Measurements from ENCODE around the gene LIFR. TPM values are rescaled to one million over a fixed set of nuclear protein-coding genes. Genes with fewer than 3 reads are reported as not detected.

Gene LIFR
- total RNA-seq, 2 donors from 2014 or later: 75.0 to 80.4 TPM

DNA sequence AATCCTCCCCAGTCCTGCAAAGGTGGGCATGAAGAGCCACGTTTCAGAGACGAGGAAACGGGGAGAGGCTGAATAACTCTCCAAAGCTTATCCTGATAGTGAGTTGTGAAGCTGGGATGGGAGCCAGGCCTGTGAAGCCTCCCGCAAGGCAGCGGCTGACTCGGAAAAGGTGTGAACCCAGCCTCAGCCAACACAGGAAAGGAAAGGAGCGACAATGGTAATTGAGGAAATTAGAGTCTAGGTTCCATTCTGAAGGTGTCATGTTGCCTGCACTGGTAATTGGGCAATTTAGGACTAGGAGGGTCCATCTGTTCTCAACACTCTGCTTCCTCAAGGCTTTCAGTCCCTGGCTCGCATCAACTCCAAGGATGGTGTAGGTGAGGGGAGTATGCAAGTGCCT lies 83.4 kb downstream of the LIFR start:
- intact Hi-C loops (cut with DNase I): no loop called here
- peak; percentile 44 for DNase-seq (ENCODE audit: low spot score)

DNA sequence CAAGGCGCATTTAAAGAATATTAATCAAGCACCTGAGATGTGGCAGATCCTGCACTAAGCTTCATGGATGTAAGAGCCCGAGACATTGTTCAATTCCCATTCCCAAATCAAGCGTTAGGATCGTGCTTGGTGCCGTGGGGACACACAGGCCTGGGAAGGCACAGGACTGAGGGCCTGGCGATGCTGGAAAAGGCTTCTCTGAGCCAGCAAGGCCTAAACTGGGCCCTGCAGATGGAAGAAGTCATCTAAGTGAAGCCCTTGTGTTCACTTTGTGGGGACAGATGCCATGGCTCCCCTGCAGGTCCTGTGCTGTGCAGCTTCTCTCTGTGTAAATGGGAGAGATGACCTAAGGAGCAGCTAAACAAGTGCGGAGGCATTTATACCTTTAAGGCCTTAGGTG lies 83.9 kb downstream of the LIFR start:
- intact Hi-C loops (cut with DNase I): no loop called here
- DNase-seq (ENCODE audit: low spot score): peak; percentile 58

DNA sequence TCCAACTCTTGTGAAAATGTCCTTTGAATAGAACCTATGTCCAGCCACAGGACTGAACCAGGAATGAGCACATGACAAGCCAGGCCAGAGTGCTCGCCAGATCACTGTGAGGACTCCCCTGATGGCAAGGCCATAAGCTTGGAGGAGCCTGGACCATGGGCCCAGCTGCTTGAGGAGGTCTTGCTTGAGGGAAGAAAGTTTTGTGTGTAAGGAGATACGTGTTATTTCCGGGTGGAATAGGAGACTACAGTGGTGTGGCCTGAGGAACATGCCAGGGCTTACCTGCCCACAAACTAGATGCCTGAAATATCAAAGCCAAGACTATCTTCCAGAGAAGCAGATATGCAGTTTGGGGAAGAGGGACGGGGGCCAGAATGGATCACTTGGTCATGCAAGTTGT lies 84.7 kb downstream of the LIFR start:
- intact Hi-C loops (cut with DNase I): no loop called here
- peak; percentile 47 for DNase-seq (ENCODE audit: low spot score)

DNA sequence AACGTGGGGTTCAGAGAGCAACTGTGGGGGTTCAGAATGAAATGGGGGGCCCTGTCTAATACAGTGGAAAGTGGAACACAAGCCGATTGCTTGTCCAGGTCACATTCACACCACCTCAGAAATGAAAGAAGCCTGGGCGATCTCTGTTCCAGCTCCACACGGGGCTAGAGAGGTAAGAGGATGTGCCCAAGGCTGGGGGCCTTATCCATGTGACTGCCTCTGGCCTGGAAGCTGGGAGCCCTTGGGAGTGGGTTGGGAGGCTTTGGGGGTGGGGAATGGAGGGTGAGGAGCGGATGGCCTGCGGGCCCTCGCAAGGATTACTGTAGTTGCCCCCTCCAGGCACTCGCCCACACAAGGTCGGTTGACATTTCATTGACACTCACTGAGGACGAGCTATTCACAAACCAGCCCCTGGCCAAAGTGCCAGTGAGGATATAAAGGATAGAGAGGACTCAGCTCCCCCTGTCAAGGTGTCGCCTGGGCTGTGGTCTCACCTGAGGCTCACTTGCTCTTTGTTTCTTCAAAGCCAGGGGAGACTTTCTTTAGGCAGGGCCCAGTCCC lies 86.7 kb downstream of the LIFR start:
- intact Hi-C loops (cut with DNase I): no loop called here
- DNase-seq (ENCODE audit: low spot score): peak; percentile 73

DNA sequence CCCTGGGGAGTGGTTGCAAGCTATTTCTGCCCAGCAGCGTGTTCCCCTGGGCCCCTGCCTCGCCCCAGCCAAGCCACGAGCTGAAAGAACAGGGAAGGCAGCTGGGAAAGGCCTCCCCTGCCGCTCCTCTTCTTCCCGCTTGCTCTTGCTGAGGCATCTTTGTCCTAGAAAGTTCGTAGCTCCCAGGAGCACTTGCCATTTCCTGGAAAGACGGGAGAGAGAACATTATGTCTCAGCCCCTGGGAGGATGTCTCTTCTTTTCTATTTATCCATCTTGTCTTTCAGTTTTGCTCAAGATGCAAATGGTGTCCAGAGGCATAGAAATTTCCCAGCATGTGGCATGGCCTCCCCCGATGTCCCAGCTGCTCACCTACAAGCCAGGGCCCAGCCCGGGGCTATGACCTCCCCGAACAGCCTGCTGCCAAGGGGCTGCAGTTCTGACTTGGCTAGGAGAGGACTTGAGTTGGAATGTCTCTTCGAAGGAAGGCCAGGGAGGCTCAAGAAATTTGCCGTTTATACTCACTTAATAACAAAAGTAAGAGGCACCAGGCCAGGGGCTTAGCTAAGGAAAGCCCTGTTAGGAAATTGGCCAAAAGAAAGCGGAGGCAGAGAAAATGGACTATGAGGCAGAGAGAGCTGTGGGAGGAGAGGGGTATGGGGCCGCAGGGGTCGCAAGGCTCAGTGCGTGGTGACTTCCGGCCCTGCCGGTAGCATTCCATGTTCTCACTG lies 87.3 kb downstream of the LIFR start:
- intact Hi-C loops (cut with DNase I): no loop called here
- peak; percentile 94 for DNase-seq (ENCODE audit: low spot score)

DNA sequence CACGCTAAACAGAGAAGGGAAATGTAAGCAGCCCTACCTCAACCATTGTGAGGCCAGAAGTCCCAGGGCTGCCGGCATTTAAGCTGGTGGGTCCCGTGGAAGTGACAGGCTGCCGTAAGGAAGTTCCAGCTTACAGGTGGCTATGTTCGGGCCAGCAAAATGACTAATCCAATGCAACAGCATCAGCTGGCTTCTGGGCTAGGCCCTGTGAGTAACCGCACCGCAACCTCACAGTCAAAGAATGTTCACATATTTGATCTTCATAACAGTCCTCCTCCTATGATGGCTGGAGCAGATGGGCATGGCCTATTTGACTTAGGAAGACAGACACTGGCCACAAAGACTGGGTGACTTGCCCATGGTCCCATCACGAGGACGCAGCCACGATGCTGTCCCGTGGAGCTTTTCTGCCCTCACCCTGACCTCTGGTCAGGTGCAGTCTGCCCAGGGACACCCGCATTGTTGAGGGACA lies 88.2 kb downstream of the LIFR start:
- peak; percentile 87 for DNase-seq (ENCODE audit: low spot score)
- intact Hi-C loops (cut with DNase I): no loop called here

DNA sequence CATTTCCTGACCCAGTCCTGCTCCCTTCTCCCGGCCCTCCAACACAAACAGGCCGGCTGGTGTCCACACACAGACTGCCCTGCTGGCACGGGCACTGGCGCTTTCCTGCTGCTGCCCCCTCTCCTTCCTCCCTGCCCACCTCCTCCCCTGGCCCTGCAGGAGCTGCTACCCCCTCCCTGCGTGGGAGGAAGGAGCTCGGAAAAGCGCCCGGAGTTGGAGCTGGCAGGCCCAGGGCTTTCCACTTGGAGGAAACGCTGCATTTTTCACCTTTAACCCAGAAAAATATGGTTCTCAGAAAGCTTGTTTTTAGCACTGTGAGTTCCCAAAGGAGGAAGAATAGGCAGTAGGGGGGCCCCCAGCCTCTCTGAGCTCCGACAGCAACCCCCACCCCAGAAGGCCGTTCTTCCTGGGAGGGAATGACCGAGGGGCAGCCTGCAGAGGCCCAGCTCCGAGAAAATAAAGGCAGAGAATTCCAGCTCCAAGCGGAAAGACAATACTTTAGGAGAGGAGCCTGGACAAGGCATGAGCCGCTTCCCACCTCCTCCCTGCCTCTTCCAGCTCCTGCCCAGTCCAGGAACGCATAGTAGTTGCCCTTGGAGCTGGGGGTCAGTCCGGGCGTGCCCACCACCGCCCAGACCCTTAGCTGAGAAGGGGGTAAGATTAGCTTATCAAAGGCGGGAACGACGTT lies 88.9 kb downstream of the LIFR start:
- intact Hi-C loops (cut with DNase I): no loop called here
- DNase-seq (ENCODE audit: low spot score): peak; percentile 89

DNA sequence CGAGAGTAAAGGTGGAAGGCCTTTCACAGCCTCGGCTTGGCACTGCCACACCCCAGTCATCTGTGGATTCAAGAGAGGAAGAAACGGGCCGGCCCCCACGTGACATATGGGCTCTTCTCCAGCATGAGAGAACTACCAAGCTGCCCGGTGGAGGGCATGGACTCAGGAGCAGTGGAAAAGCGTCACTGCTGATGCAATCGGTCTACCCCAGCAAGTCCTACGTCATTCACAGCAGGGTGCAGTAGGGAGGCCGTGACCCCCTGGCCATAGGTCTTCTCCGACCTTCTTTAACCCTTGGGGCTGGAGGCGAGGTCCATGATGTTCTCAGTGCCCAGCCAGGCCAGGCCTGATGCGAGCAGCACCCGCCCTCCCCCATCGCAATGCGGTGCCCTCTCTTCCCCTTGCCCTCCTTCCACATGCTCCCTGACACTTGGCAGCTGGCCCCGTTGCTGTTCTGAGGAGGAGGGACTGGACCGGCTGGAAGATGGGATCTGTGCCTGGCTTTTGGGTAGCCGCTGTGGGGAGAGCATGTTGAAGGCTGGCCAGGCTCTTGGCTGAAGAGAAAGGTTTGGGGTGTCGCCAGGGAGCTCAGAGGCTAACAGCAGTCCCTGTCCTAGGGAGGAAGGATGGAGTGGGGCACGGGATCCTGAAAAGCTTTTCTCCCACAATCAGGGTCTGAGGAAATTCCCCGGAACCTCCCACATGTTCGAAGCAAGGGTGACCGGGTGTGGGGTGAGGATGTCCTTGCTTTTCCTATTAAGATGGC lies 89.8 kb downstream of the LIFR start:
- intact Hi-C loops (cut with DNase I): no loop called here
- peak; percentile 94 for DNase-seq (ENCODE audit: low spot score)

DNA sequence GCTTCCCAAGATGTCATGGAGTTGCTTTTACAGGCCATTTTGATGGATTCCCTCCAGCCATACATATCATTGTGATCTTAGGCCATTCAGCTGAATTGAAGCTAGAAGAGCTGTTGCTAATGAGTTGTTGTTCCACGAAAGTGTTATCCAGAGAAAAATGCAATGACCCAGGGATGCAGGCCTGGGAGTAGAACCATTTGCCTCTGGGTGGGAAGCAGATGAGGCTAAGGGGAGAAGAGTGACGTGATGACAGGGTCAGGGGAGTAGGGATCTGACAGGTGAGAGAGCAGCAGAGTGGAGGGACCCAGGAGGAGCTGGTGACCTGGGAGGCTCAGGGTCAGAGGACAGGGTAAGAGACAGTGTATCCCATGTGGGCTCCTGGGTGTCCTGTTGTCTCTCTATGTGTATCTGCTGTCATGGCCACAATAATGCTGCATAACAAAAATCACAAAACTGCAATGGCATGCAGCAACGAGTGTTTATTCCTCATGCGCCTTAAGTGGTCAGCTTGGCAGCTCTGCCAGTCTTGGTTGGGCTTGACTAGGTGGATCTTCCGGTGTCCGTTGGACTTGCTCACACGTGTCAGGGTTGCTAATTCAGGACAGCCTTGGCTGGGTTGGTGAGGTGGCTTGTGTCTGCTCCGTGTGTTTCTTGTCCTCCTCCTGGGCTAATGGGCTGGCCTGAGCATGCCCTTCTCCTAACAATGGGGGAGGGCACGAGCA lies 90.6 kb downstream of the LIFR start:
- DNase-seq (ENCODE audit: low spot score): no peak
- intact Hi-C loops (cut with DNase I): no loop called here

DNA sequence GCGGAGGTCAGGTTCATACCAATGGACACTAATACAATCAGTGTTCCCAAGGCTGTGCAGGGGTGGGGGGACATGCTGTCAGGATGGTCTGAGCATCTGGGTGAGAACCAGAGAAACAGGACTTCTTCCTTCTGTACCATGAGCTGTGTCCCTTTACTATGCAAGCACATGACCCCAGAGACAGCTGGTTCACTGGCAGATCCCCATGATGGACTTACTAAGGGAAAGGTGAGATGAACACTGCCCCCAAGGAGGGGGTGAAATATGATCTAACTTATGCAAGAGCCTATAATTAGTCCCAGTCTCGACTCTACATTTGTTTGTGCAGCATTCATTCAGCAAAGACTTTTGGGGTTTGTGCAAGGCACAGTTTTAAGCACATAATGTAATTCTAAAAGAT lies 91.4 kb downstream of the LIFR start:
- DNase-seq (ENCODE audit: low spot score): no peak
- intact Hi-C loops (cut with DNase I): no loop called here

DNA sequence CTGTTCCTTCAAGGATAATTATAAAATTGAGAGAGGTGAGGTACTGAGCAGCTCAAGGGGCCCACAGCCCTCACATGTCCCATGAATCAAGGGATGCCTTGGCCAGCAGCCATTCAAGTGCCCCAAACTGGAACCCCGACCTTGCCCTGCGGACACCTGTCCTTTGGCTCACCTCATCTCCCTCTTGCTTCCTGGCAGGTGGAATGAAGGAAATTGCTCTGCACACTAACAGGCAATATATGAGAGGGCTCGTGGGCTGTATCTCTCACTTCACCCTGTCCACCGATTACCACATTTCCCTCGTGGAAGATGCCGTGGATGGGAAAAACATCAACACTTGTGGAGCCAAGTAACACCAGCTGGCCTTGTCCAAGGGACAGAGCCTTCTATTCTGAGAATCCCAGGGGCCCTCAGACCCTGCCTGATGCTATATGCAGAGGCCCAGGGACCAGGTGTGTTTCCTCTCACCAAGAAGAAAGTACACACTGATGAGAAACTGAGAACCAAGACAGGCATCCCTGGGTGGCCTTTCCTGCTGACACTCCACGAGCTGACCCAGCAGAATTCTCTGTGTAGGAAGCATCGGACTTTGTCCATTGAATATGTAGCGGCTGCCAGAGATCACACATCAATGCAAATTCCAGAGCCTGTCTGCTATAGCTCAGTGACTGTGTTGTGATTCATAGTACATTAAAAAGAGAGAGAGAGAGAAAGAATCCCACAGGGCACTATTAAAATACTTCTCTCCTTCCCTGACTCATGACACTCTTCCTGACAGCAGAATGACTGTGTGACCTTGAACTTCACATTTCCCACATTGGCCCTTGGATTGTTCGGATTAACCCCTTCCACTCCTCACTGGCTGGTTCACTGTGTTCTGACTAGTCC lies 92.6 kb downstream of the LIFR start:
- peak; percentile 51 for DNase-seq (ENCODE audit: low spot score)
- intact Hi-C loops (cut with DNase I): no loop called here

DNA sequence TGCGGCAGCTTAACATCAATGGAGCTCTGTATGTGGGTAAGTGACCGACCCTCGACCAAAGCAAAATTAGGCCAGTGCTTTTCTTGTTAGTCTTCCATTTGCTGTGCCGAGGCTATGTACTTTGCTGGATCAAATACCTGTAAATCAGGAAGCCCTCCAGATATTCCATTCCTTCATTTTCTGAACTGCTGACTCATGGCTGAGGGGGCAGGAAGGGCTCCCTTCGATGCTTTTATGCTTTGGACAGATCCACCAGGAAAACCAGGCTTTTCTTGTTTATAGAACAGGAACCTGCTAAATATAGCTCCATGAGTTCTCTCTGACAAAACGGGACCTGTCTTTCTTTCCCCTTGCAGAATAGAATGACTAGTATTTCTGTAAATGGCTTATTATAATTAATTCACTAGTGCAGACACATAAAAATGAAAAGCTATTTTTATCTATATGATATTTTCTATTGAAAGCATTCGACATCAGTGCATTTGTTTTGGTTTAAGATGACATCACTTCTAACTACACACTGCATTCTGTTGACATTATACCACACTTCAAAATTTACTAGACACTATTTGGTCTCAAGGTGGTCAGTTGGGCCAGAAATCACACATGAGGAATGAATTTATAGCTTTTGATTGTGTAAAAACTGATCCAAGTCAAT lies 93.3 kb downstream of the LIFR start:
- intact Hi-C loops (cut with DNase I): no loop called here
- DNase-seq (ENCODE audit: low spot score): no peak

DNA sequence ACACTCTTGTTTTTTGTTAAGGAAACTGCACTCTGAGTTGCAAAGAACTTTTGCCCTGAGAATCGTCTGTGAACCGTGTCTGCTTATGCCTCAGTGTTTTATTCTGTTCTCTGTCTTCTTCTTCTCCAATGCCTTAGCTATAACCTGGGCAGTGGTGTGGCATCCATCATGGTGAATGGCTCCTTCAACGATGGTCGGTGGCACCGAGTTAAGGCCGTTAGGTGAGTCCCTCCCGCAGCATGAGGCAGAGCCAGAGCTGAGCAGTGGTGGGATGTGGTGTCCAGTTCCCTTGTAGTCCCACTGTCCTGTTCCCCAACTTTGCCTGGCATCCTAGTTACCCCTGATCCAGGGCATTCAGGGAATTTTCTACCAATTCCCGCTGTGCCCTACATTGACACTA lies 98.3 kb downstream of the LIFR start:
- DNase-seq (ENCODE audit: low spot score): no peak
- intact Hi-C loops (cut with DNase I): no loop called here

DNA sequence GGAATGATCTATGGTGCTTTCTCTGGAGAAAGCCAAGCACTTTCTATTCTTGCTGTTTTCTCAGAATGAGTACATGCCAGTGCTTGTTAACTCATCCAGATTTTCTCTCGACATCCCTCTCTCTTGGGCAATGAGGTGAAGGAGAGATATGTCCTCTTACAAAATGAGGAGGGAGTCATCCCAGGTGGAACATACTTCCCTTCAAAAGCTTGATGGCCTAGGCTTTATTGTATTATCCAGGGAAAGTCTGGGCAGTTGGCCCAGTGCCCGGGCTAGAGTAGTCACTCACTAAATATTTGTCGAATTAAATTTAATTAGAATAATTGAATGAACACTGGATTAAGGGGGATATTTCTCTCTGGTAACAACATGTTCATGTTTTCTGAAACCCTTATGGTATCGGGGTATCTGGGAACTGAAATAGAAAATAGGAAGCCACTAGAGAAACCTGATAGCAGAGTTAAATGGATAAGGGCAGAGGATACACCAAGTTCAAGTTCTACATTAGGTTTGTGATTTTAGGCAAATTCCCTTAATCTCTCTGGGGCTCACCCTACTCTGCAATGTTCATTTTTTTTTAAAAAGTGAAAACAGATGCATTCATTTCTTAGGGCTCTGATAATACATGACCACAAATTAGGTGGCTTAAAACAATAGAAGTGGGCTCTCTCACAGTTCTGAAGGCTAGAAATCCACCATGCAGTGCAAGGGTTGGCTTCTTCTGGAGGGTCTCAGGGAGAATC lies 99.6 kb downstream of the LIFR start:
- no peak for DNase-seq (ENCODE audit: low spot score)
- intact Hi-C loops (cut with DNase I): no loop called here

DNA sequence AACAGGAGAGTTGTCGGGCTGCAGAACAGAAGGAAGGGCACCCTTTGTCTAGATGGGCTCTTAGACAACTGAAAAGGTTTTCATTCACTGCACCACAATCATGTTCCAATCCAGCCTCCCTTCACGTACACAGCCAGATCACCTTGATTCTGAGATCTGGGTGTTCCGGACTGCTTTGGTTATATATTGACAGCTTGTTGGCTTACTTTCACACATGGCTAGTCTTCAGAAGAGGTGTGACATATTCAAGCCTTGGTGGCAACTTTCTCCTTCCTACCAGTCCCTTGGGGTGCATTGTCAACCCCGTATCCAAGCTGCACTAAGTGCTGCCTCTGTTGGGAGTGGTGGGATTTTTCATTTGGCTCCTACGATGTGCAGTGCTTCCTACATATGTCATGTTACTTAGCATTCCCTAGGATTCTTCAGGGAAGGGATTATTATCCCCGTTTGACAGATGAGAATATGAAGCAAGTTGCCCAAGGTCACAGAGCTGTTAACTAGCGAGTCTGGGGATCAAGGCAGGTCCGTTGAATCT lies 100.6 kb downstream of the LIFR start:
- intact Hi-C loops (cut with DNase I): no loop called here
- no peak for DNase-seq (ENCODE audit: low spot score)

DNA sequence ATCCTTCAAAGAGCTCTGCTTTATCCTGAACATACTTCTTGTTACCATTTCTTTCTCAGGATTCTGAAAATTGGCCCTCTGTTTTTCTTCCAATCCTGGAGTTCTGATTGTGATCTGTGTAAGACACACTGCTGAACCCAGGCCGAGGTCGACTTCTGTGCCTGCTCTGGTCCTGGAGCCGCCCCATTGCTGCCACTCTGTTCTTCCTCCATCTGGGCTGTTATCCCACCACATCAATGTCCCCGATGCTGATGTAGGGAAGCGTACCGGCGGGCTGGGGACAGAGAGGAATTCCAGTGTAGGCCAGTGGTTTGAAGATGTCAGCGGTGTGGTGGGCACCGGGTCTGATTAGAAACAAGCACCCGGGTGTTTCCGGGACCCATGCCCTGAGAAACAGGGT lies 102.5 kb downstream of the LIFR start:
- no peak for DNase-seq (ENCODE audit: low spot score)
- intact Hi-C loops (cut with DNase I): no loop called here

DNA sequence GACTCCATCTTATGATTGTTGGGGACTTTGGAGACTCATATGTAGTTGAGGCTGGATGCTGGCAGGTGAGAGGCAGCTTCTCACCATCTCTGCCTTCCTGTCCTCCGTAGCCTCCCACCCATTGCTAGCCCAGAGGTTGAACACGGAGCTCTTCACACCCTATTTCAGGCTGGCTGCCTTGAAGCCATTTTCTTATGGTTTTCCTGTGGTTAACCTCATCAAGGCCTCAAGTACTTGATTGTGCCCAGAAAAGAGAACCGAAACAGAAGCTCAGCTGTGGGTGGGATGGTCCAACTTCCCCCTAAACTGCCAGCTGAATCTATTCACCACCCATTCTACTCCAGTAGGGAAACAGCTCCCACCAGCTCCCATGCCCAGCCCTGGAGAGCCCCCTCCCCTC lies 102.9 kb downstream of the LIFR start:
- intact Hi-C loops (cut with DNase I): no loop called here
- no peak for DNase-seq (ENCODE audit: low spot score)
